ENCODE results near the gene TMX3.

Gene TMX3

DNA sequence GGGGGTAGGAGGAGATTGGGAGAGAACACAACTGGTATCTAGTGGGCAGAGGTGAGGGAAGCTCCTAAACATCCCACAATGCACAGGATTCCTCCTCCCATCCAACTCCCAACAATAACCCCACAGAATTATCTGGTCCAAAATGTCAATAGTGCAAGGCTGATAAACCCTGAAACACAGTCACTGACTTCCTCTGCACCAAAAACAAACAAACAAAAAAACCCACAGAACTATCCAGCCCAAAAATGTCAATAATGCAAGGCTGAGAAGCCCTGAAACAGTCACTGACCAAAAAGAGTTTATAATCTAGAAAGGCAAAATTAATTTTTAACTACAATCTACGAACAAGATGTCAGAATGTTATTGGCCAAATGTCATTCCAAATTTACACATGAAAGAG, 9.8 kb downstream of the TMX3 start:
- DNase-seq = no peak

- DNase-seq = no peak
These were observed 11.6 kb downstream of the TMX3 start for GRCh38 chr18:68703326-68703725.

GRCh38 chr18:68701353-68701752, 13.6 kb downstream of the TMX3 start:
- DNase-seq = no peak

DNA sequence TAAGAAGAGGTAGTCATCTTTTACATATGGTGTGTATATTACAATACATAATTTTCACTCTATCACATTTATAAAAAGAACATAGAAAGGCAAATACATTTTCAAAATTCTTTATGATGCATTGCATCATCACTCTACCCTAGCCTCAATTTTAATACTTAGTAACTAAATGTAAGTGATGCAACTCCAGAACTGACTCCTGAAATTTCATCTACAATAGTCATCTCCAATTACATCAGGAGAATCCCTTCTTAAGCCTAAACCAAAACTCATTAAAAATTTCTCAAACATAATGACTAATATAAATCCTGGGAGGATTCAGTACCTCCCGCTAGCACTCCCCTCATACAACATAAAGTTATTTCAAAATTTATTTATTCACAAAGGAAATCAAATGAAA, 15.9 kb downstream of the TMX3 start:
- DNase-seq = no peak

GRCh38 chr18:68696937-68697336, 18.0 kb downstream of the TMX3 start:
- no peak for DNase-seq

DNA sequence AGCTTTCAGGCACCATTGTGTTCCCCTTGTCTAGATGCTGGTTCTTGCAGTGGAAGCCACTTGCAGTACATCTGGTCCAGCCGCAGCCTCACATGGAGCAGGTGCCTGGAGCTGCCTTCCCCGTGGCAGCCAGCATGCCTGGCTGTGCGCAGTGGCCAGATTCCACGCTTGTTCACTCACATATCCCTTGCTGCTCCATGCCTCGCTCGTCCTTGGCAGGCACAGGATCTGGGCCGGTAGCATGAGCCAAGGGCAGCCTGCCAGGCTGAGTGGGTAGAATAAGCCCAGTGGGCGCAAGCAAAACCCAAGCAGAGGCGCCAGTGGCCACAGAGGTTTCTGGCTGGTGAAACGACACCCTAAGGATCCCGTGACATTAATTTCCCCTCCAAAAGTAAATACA, 20.6 kb downstream of the TMX3 start:
- no peak for DNase-seq

GRCh38 chr18:68693091-68693815, 21.7 kb downstream of the TMX3 start:
- no peak for DNase-seq

DNA sequence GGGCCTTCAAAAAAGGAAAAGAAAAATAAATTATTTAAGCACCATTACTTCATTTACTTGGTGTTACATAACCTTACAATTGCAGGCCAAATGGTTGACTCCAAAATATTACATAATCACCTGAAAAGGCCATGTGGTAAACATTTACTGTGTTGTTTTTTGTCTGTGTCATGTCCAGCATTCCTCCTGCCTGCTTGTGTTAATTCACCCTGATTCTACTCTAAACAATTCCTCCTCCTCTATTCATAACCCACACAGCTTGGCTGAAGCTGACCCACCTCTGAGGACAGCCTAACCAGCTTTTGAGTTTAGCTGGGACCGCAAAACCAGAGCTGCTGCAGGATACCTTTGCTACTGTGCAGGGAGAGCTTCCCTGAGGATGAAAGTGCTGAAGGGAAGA, 35.4 kb downstream of the TMX3 start:
- DNase-seq = no peak

DNA sequence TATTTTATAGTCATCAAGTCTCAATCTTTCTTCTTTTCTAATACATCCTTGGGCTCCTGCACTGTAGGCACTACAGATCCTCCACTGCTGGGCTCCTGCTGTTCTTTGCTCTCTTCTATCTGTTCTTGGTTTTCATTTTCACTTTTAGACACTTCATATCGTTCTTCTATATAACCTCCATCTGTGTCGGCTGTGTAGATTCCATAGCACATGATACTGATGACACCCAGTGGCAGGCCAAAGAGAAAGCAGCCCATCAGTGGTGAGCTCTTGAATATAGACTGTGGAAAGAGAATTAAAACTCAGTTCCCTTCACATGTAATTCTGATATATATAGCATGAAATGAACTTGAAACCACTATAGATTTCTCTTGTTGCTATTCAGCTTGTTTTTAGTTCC, 38.0 kb downstream of the TMX3 start:
- DNase-seq = no peak

DNA sequence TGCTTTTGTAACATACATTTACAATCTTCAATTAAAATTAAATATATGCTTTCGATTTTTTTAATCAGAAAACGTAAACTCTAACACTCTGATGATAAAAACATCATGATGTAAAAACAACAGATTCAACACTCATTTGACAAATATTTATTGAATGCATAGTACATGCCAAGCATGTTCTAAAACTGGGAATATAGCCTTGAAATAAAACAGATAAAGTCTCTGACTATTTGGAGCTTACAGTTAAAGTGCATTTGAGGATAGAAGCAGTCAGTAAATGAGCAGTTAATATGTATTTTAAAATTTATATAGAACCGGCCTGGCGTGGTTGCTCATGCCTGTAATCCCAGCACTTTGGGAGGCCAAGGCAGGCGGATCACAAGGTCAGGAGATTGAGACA, 47.8 kb downstream of the TMX3 start:
- no peak for DNase-seq

DNA sequence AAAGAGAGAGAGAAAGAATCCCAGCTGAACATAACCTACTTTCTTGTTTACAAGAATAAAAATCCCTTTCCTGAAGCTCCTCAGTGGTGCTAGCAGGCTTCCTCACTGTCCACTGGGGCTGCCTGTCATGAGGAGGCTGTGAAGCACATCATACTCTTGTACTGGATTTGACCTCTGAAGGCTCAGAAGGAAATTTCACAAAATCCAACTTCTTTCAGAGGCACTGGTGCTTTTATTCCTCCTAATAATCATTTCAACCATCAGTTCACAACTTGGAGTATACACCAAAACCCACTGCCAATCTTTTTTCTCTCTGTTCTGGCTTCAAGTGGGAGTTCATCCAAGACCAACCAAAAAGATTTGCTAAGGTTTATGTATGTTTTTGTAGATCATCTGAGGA, 48.5 kb downstream of the TMX3 start:
- no peak for DNase-seq

- DNase-seq = no peak
These were observed 49.3 kb downstream of the TMX3 start for GRCh38 chr18:68665628-68666027.

DNA sequence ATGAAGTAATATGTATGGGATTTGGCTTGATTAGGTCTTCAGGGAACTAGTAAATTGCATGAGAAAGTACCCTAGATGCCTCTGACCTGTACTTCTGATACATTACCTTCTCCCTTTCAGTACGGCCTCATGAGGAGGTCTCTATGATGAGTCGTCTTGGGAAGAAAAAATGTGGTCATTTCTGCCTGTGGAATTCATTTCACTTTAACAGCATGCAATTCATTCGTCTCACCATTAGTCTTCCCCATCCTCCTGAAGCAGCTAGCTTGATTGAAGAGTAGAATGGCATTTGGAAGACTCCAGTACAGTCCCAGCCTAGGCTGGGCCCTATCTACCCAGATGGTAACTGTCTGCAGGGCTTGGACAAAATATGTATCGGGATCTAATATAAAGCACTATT, 52.2 kb downstream of the TMX3 start:
- DNase-seq = no peak

DNA sequence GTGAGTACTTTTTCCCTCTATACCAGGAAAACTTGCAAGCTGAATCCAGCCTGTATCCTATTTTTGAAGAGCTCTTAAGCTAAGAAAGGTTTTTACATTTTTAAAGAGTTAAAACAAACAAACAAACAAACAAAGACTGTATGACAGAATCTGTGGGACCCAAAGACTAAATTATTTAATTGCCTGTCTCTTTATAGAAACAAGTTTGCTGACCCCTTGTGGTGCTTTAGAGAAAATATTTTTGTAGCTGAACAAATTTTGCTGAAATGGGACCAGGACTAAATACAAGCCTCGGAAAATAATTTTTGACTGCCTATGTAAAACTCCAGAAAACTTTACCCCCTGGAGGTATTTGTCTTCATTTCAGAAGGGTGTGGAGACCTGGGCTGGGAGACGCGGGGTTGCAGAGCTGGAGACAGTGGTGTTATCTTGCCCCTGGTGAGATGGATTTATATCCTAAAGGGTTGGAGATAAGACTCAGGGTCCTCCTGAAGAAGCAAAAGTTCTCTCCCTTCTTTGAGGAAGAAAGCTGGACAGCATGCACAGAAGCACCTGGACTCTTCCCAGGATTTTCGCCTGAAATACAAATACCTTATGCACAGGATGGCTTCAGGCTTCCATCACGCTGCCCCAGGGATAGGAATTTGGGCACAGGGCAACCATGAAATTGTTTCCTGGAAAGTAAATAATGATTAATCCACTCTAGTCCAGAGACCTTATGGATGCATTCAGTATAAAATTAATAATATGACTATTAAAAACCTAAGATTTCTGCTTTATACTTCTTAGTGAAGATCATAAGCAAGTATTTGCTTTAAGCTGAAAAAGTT, 54.3 kb downstream of the TMX3 start:
- no peak for DNase-seq

DNA sequence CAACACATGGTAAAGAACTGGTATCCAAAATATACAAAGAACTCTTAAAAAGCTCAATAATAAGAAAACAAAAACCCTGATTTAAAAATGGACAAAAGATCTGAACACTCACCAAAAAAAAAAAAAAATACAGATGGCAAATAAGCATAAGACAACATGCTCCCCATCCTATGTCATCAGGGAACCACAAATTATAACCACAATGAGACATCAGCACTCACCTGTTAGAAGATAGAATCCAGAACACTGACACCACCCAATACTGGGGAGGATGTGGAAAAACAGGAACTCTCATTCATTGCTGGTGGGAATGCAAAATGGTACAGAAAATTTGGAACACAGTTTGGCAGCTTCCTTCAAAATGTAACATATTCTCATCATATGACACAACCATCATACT, 66.7 kb downstream of the TMX3 start:
- DNase-seq = no peak

DNA sequence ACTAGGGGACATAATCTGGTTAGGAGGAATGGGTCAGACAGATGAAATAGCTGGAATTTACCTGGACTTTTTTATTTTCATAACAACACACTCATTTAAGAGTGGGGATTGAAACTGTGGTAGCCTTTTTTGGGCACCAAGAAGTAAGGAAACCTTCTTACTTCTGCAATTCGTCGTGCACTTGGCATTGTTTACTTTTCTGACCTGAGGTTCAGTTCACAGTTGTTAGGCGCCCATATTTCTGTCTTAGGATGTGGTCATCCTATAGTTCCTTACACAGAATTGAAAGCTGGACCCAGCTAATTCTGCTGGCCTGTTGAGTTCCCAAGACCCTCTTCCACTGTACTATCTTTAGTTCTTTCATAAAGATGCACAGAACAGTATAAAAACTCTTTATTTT, 72.9 kb downstream of the TMX3 start:
- no peak for DNase-seq

- DNase-seq = no peak
These were observed 74.0 kb downstream of the TMX3 start for GRCh38 chr18:68640861-68641260.

DNA sequence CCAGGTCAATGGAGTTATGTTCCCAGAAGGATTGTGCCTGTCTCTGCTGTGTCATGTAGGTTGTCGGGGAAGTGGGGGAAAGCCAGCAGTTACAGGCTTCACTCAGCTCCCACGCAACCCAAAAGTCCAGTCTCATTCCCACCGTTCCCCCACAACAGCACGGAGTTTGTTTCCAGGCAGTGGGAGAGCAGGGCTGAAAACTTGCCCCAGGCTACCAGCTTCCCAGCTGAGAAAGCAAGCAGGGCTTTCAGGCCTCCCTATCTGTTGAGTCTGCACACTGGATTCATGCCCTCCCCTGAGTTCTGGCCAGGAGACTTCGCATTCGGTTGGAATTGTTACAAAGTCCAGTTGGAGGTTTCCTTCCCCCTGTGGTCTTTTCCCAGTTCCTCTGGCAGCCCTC, 76.3 kb downstream of the TMX3 start:
- no peak for DNase-seq

- DNase-seq = no peak
These were observed 87.1 kb downstream of the TMX3 start for GRCh38 chr18:68627812-68628211.

All from activated effector memory CD4-positive, alpha-beta T cell treated with anti-CD3 and anti-CD28 coated beads, Interleukin-2, amount 50 U/mL, for 16 hours (primary cell).